IMR-90 (cell line): ENCODE results near the gene DCAKD. TPM values are rescaled to one million over a fixed set of nuclear protein-coding genes. Genes with fewer than 3 reads are reported as not detected.

Experiments used
- ATAC-seq: fragments of 200-7000 bp; cut with Tn5 transposase; 2 replicates; pipeline ENCODE4 v1.9.1; 2020; ENCODE audit warnings: low read depth, mild to moderate bottlenecking, moderate library complexity
- BruUV-seq: library from RNA; stranded (reverse); fragments of 400-500 nt; replicated peaks from 2 replicates; lab custom pipeline; 2021; lab: Mats Ljungman, UMichigan
- CTCF ChIA-PET: fragments of 300-600 bp; formaldehyde crosslinking; extraction: SDS; loops from one replicate; lab custom pipeline; 2021; ENCODE audit warnings: antibody characterized with exemption; lab: Yijun Ruan, JAX
- POLR2A ChIA-PET: fragments of 300-600 bp; sonication (Branson Sonifier 250); formaldehyde crosslinking; loops from one replicate; lab custom pipeline; 2022; ENCODE audit warnings: antibody characterized with exemption; ENCODE audit not compliant: unreplicated experiment; lab: Charles Lee
- DNase-seq: peaks from one replicate; pipeline ENCODE4 v3.0.0; 2013
- H2AFZ ChIP-seq: replicated peaks from 2 replicates; pipeline ENCODE3; 2013; ENCODE audit warnings: low read length, mild to moderate bottlenecking; ENCODE audit not compliant: poor library complexity
- H2AK5ac ChIP-seq: 2 replicates; pipeline ENCODE4 v1.6.1; 2013; ENCODE audit warnings: low read depth, low read length, inconsistent platforms
- H2AK9ac ChIP-seq: replicated peaks from 2 replicates; pipeline ENCODE3; 2013; ENCODE audit warnings: mild to moderate bottlenecking, low read depth, low read length, moderate library complexity; ENCODE audit not compliant: poor library complexity
- H2BK120ac ChIP-seq: 2 replicates; pipeline ENCODE4 v1.6.1; 2013; ENCODE audit warnings: low read depth, low read length, inconsistent platforms
- H2BK15ac ChIP-seq: 3 replicates; pipeline ENCODE4 v1.6.1; 2013; ENCODE audit warnings: low read depth, low read length, inconsistent platforms
- H2BK20ac ChIP-seq: 2 replicates; pipeline ENCODE4 v1.6.1; 2013; ENCODE audit warnings: low read depth, mild to moderate bottlenecking, inconsistent platforms, low read length, moderate library complexity
- H2BK5ac ChIP-seq: 2 replicates; pipeline ENCODE4 v1.6.1; 2013; ENCODE audit warnings: mild to moderate bottlenecking, low read depth, low read length, inconsistent platforms; ENCODE audit not compliant: poor library complexity, severe bottlenecking
- H3K14ac ChIP-seq: replicated peaks from 2 replicates; pipeline ENCODE4 v1.6.1; 2013; ENCODE audit warnings: low read depth, low read length, inconsistent platforms
- H3K18ac ChIP-seq: 2 replicates; pipeline ENCODE4 v1.6.1; 2013; ENCODE audit warnings: low read depth, low read length, control low read depth
- H3K23ac ChIP-seq: 2 replicates; pipeline ENCODE4 v1.6.1; 2013; ENCODE audit warnings: low read depth, low read length, inconsistent platforms
- H3K27ac ChIP-seq: 2 replicates; pipeline ENCODE4 v1.5.1; 2013; ENCODE audit warnings: mild to moderate bottlenecking, control low read depth, low read length; ENCODE audit not compliant: insufficient read depth
- H3K27me3 ChIP-seq: 2 replicates; pipeline ENCODE4 v1.6.1; 2013; ENCODE audit warnings: low read length; ENCODE audit not compliant: control insufficient read depth, insufficient read depth
- H3K36me3 ChIP-seq: 2 replicates; pipeline ENCODE4 v1.6.1; 2013; ENCODE audit warnings: low read length, mixed read lengths; ENCODE audit not compliant: control insufficient read depth, insufficient read depth
- H3K4ac ChIP-seq: 2 replicates; pipeline ENCODE4 v1.6.1; 2013; ENCODE audit warnings: low read depth, low read length, inconsistent platforms
- H3K4me1 ChIP-seq: 2 replicates; pipeline ENCODE4 v1.6.1; 2013; ENCODE audit warnings: low read length, mixed read lengths; ENCODE audit not compliant: control insufficient read depth, insufficient read depth
- H3K4me2 ChIP-seq: 2 replicates; pipeline ENCODE4 v1.6.1; 2013; ENCODE audit warnings: low read depth, mild to moderate bottlenecking, control low read depth, low read length, moderate library complexity
- H3K4me3 ChIP-seq: 2 replicates; pipeline ENCODE4 v1.5.1; 2013; ENCODE audit warnings: low read depth, mild to moderate bottlenecking, control low read depth, low read length, moderate library complexity; ENCODE audit not compliant: insufficient read depth
- H3K56ac ChIP-seq: 2 replicates; pipeline ENCODE4 v1.6.1; 2013; ENCODE audit warnings: low read length, inconsistent platforms; ENCODE audit not compliant: insufficient read depth; ENCODE audit errors: extremely low read depth
- H3K79me1 ChIP-seq, 2 experiments: 2 replicates each; pipeline ENCODE4 v1.6.1; 2013; ENCODE audit warnings: low read length in 2 of 2, inconsistent platforms in 1 of 2, low read depth in 1 of 2
- H3K9ac ChIP-seq: 2 replicates; pipeline ENCODE4 v1.6.1; 2013; ENCODE audit warnings: low read depth, low read length, control low read depth
- H3K9me1 ChIP-seq: 2 replicates; pipeline ENCODE4 v1.6.1; 2013; ENCODE audit warnings: low read length, inconsistent platforms; ENCODE audit not compliant: insufficient read depth
- H3K9me3 ChIP-seq: 2 replicates; pipeline ENCODE4 v1.6.1; 2013; ENCODE audit warnings: low read length; ENCODE audit not compliant: control insufficient read depth, insufficient read depth
- H4K20me1 ChIP-seq: 2 replicates; pipeline ENCODE4 v1.6.1; 2013; ENCODE audit warnings: low read length, inconsistent platforms; ENCODE audit not compliant: insufficient read depth
- H4K5ac ChIP-seq: 2 replicates; pipeline ENCODE4 v1.6.1; 2013; ENCODE audit warnings: mild to moderate bottlenecking, low read depth, low read length, control low read depth
- H4K8ac ChIP-seq, 2 experiments: 2 replicates each; pipeline ENCODE4 v1.6.1; 2013; ENCODE audit warnings: low read depth in 2 of 2, low read length in 2 of 2, control low read depth in 1 of 2, inconsistent platforms in 1 of 2
- H4K91ac ChIP-seq: 2 replicates; pipeline ENCODE4 v1.6.1; 2013; ENCODE audit warnings: low read depth, low read length, inconsistent platforms; ENCODE audit not compliant: insufficient read depth
- CEBPB ChIP-seq: IDR thresholded peaks from 2 replicates; pipeline ENCODE4 v1.6.1; 2012; ENCODE audit warnings: low read depth, low read length, improper control_type of control experiment
- CHD1 ChIP-seq: IDR thresholded peaks from 2 replicates; pipeline ENCODE4 v1.6.1; 2012; ENCODE audit warnings: low read depth, low read length, improper control_type of control experiment
- ELK1 ChIP-seq: fragments of 150-350 bp; IDR thresholded peaks from 2 replicates; pipeline ENCODE4 v1.6.1; 2016; ENCODE audit warnings: low read depth, mild to moderate bottlenecking, low read length, moderate library complexity, borderline replicate concordance
- MAFK ChIP-seq: IDR thresholded peaks from 2 replicates; pipeline ENCODE4 v1.6.1; 2012; ENCODE audit warnings: low read depth, low read length, improper control_type of control experiment
- MXI1 ChIP-seq: IDR thresholded peaks from 2 replicates; pipeline ENCODE4 v1.6.1; 2012; ENCODE audit warnings: low read depth, mild to moderate bottlenecking, low read length, moderate library complexity, borderline replicate concordance
- NFE2L2 ChIP-seq: fragments of 150-350 bp; IDR thresholded peaks from 2 replicates; pipeline ENCODE4 v1.6.1; 2016; ENCODE audit warnings: low read depth, mild to moderate bottlenecking, low read length
- POLR2A ChIP-seq: IDR thresholded peaks from 2 replicates; pipeline ENCODE4 v1.6.1; 2012; ENCODE audit warnings: mild to moderate bottlenecking, low read depth, low read length
- RAD21 ChIP-seq: IDR thresholded peaks from 2 replicates; pipeline ENCODE4 v1.6.1; 2012; ENCODE audit warnings: low read length, improper control_type of control experiment
- RCOR1 ChIP-seq: IDR thresholded peaks from 2 replicates; pipeline ENCODE4 v1.6.1; 2012; ENCODE audit warnings: mild to moderate bottlenecking, low read length, improper control_type of control experiment; ENCODE audit not compliant: insufficient replicate concordance
- RFX5 ChIP-seq: IDR thresholded peaks from 2 replicates; pipeline ENCODE4 v1.8.0; 2012; ENCODE audit warnings: low read depth, mild to moderate bottlenecking, low read length, moderate library complexity
- SMC3 ChIP-seq: fragments of 150-350 bp; IDR thresholded peaks from 2 replicates; pipeline ENCODE4 v1.6.1; 2016; ENCODE audit warnings: low read depth, mild to moderate bottlenecking, antibody characterized with exemption, low read length, moderate library complexity
- WGBS, 2 experiments: methylation state at CpG; one replicate each; pipeline versions ENCODE4 v1.1.5 to v1.1.7; 2013; ENCODE audit warnings: missing lambda C conversion rate in 2 of 2; ENCODE audit not compliant: insufficient read length in 1 of 2; ENCODE audit errors: extremely low coverage in 2 of 2; 5-methylcytosine and 5-hydroxymethylcytosine counted together
- dilution Hi-C: fragments of 300-500 bp; cut with HindIII; formaldehyde crosslinking; loops from one replicate; pipeline ENCODE4 v1.14.3; 2018; ENCODE audit warnings: low sequenced_read_pairs; ENCODE audit not compliant: unreplicated experiment
- in situ Hi-C: fragments of 300-500 bp; cut with MboI; formaldehyde crosslinking; loops from 3 replicates; pipeline ENCODE4 v1.14.3; 2019; ENCODE audit warnings: low sequenced_read_pairs, inconsistent platforms, mixed read lengths
- intact Hi-C: fragments of 100-400 bp; cut with micrococcal nuclease; formaldehyde crosslinking; loops from 2 replicates; pipeline ENCODE4 v1.10.0; 2022
- polyA plus RNA-seq, 3 experiments: library from polyadenylated mRNA; depleted of rRNA; stranded (reverse); fragments of >200 nt; gene quantifications; 2 replicates each; pipeline ENCODE4 v1.2.3, GENCODE V29; 2012; ENCODE audit warnings: low replicate concordance in 1 of 3
- total RNA-seq: library from RNA; depleted of rRNA; stranded (reverse); fragments of >200 nt; gene quantifications from 2 replicates; pipeline ENCODE4 v1.2.3, GENCODE V29; 2012
- TF ChIP-seq, protein P1 (sequence below): fragments of 150-350 bp; IDR thresholded peaks from 2 replicates; pipeline ENCODE4 v1.6.1; 2017; ENCODE audit warnings: mild to moderate bottlenecking, antibody characterized with exemption, low read length, low read depth
- TF ChIP-seq, protein P2 (sequence below): conservative IDR thresholded peaks from 2 replicates; pipeline ENCODE4 v1.5.1; 2012; ENCODE audit warnings: mild to moderate bottlenecking, low read depth, low read length, improper control_type of control experiment

Gene DCAKD
- total and polyA plus RNA-seq, 2 of the 4 experiments (the other 2 are of a cell fraction) = 31.3 to 47.9 TPM

- Histone ChIP-seq H3K4me3 (no peak overlapping the region), H3K4me2 (no peak overlapping the region), H3K4ac (no peak overlapping the region), H3K27ac (no peak overlapping the region), H4K5ac (no peak overlapping the region), H4K91ac (no peak overlapping the region), H4K8ac (no peak overlapping the region), H2AK5ac (no peak overlapping the region), H4K20me1 (no peaks in the 10 kb centered on the region), H3K9me1 (no peaks in the 10 kb centered on the region; the same call in 1 of the 2 replicates), H2AK9ac (no peak overlapping the region), H3K79me1 (no peaks in the 10 kb centered on the region), H2BK20ac (no peak overlapping the region), H2BK120ac (no peak overlapping the region), H3K9me3 (no peaks in the 10 kb centered on the region), H2BK5ac (no peak overlapping the region), H3K27me3 (peaks cover 32% of the 10 kb centered on the region), H3K4me1 (peaks cover 6% of the 10 kb centered on the region; the same call in 1 of the 2 replicates), H3K18ac (no peak overlapping the region), H3K23ac (no peak overlapping the region), H3K36me3 (no peaks in the 10 kb centered on the region), H3K56ac (no peak overlapping the region), H3K14ac (no peak overlapping the region), H3K9ac (no peak overlapping the region), H2BK15ac (no peak overlapping the region), H2AFZ (peak overlapping the region; percentile 11)
- dilution Hi-C loops (no loop called here), intact Hi-C loops (no loop called here), in situ Hi-C loops (no loop called here)
- 80% methylated on average over 3 of the region's 10 CpGs; no CpG with 5 or more reads in 1 of the 2 experiments for WGBS, 2 experiments
- POLR2A ChIA-PET = no interaction called here
- CTCF ChIA-PET = no interaction called here
- no peak for ATAC-seq
- no TSS peak for BruUV-seq
- no peak for DNase-seq
- TF ChIP-seq MAFK = no peak
- TF ChIP-seq, protein P1, sequence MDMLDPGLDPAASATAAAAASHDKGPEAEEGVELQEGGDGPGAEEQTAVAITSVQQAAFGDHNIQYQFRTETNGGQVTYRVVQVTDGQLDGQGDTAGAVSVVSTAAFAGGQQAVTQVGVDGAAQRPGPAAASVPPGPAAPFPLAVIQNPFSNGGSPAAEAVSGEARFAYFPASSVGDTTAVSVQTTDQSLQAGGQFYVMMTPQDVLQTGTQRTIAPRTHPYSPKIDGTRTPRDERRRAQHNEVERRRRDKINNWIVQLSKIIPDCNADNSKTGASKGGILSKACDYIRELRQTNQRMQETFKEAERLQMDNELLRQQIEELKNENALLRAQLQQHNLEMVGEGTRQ = no peak
- TF ChIP-seq POLR2A = no peak
- no peak for TF ChIP-seq ELK1
- TF ChIP-seq NFE2L2 = no peak
- TF ChIP-seq CEBPB = no peak
- TF ChIP-seq RAD21 = no peak
- TF ChIP-seq, protein P2, sequence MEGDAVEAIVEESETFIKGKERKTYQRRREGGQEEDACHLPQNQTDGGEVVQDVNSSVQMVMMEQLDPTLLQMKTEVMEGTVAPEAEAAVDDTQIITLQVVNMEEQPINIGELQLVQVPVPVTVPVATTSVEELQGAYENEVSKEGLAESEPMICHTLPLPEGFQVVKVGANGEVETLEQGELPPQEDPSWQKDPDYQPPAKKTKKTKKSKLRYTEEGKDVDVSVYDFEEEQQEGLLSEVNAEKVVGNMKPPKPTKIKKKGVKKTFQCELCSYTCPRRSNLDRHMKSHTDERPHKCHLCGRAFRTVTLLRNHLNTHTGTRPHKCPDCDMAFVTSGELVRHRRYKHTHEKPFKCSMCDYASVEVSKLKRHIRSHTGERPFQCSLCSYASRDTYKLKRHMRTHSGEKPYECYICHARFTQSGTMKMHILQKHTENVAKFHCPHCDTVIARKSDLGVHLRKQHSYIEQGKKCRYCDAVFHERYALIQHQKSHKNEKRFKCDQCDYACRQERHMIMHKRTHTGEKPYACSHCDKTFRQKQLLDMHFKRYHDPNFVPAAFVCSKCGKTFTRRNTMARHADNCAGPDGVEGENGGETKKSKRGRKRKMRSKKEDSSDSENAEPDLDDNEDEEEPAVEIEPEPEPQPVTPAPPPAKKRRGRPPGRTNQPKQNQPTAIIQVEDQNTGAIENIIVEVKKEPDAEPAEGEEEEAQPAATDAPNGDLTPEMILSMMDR = no peak
- TF ChIP-seq MXI1 = no peak
- TF ChIP-seq RFX5 = no peak
- TF ChIP-seq CHD1 = no peak
- TF ChIP-seq RCOR1 = no peak
- TF ChIP-seq SMC3 = no peak
Measured at GRCh38 chr17:45008216-45008615, 43.2 kb downstream of the DCAKD start.
